Fibroblast of skin of right biceps (primary cell): ENCODE measurements around the gene CLIC4.
"Not testable (repeated sequence)": the region's sequence is repeated elsewhere in the genome, so short reads cannot be mapped to it uniquely, and the experiment has no call there.

Experiments
- DNase-seq: peaks from one replicate; pipeline ENCODE4 v3.0.0-alpha.2; 2013

CLIC4 gene

DNA sequence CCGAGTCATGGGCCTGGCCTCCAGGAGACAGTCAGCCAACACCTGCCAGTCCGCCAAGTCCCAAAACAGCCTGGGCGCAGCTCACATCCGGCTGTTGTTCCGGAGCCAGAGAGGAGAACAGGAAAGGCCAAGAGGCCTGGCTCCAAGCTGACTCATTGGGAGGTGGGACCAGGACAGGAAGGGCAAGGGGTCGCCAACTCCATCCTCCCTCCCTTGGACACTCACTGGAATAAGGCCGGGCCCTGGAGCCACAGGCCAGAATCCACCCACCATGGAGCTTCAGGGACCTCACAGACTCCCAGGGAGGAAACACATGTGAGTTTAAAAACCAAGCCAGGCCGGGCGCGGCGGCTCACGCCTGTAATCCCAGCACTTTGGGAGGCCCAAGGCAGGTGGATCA, 25.1 kb upstream of the CLIC4 start:
- DNase-seq: peak; percentile 56

DNA sequence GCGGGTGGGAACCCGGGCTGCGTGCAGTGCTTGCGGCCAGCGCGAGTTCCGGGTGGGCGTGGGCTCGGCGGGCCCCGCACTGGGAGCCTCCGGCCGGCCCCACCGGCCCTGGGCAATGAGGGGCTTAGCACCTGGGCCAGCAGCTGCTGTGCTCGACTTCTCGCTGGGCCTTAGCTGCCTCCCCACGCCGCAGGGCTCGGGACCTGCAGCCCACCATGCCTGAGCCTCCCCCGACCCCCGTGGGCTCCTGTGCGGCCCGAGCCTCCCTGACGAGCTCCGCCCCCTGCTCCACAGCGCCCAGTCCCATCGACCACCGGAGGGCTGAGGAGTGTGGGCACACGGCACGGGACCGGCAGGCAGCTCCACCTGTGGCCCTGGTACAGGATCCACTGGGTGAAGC, 23.7 kb upstream of the CLIC4 start:
- DNase-seq: no peak

DNA sequence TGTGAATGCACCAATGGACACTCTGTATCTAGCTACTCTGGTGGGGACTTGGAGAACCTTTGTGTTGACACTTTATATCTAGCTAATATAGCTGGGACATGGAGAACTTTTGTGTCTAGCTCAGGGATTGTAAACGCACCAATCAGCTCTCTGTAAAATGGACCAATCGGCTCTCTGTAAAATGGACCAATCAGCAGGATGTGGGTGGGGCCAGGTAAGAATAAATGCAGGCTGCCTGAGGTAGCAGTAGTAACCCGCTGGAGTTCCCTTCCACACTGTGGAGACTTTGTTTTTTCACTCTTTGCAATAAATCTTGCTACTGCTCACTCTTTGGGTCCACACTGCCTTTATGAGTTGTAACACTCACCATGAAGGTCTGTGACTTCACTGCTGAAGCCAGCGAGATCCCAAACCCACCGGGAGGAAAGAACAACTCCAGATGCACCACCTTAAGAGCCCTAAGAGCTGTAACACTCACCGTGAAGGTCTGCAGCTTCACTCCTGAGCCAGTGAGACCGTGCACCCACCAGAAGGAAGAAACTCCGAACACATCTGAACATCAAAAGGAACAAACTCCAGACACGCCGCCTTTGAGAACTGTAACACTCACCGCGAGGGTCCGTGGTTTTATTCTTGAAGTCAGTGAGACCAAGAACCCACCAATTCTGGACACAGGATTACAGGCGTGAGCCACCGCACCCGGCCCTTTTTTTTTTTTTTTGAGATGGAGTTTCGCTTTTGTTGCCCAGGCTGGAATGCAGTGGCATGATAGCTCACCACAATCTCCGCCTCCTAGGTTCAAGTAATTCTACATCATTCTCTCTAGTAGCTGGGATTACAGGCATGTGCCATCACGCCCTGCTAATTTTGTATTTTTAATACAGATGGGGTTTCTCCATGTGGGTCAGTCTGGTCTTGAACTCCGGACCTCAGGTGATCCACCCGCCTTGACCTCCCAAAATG, 22.9 kb upstream of the CLIC4 start:
- DNase-seq: not testable (repeated sequence)

DNA sequence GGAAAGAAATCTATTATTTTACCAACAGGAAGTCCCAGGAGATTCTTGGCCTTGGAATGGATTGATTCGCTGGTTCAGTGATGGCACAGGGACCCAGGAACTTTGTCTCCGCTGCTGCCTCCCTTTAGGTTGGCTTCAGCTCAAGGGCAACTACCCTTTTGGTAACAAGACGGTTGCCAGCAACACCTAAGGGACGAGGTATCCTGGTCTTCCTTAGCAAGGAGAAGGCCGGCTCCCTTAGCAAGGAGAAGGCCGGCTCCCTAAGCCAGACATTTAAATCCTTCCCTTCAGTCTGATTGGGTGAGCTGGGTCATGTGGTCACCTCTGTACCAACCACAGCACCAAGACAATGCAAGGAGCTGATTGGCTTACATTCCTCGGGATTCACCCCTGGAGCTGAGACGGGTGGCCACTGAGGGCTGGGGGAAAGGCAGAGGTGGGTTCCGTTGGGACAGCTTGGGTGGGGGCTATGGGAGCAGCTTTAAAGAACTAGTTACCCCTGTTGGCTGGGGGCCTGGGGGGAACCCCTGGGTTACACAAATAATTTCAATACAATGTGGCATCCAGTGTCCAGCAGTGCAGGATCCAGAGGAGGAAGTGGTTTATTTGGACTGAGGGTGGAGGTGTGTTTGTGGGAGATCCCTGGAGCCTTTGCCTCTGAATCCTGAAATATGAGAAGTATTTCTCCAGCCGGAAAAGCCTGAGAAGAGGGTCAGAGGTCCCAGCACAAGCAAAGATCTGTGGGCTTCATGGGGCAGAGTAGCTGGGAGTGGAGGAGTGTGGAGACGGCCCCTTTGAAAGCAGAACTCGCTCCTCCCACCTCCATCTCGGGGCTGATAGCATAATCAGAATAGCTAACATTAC, 20.7 kb upstream of the CLIC4 start:
- peak; percentile 71 for DNase-seq

DNA sequence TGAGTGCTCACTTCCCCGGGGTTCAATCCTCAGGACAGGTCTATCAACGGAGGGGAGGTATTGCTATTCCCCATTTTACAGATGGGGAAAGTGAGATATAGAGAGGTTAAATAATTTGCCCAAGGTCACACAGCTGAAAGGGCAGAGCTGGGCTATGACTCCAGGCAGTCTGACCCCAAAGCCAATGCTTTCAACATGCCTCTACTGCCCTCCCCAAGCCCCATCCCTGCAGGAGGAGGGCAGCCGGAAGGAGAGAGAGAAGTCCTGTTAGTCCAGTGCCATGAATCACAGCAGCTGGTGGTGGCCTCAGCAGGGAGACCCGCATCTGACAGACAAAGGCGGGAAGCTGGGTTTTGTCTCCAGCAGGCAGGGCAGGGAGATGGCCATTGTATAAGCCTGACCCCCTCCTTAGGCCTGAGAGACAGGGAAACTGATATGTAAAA, 20.0 kb upstream of the CLIC4 start:
- no peak for DNase-seq

DNA sequence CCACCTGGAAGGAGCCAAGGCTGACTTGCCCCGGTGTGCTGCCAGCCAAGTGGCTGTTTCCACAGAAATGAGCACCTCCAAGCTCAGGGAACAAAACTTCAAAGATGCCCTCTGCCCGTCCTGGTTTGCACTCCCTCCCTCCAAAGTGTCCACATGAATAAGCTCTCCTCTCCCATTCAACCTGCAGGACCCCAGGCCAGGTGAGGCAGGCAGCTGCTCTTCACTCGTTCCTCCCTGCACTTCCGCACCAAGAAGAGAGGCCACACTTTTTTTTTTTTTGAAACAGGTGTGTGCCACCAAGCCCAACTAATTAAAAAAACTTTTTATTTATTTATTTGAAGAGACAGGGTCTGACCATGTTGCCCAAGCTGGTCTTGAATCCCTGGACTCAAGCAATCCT, 18.5 kb upstream of the CLIC4 start:
- no peak for DNase-seq

DNA sequence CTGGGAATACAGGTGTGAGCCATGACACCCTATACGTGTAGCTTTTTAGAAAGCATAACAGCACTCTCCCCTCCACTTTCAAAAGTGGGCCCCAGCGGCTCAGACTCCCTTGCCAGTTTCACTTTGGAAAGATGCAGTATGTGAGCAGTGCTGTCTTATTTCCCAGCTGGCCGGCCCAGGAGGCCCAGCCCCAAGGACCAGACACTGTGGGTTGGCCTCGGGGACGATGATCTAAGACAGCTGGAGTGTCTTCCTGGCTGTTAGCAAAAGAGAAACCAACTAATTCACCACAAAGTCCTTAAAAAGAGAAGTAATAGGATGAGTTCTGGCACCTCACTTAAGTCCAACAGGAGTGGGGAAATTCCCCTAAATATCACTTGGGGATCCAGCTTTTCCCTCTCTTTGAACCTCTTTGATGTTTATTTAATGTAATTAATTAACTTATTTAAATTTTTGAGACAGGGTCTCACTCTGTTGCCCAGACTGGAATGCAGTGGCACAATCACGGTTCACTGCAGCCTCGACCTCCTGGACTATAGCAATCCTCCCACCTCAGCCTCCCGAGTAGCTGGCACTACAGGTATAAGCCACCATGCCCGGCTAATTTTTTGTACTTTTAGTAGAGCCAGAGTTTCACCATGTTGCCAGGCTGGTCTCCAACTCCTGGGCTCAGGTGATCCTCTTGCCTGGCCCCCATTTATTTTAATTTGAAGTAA, 17.6 kb upstream of the CLIC4 start:
- DNase-seq: peak; percentile 79

DNA sequence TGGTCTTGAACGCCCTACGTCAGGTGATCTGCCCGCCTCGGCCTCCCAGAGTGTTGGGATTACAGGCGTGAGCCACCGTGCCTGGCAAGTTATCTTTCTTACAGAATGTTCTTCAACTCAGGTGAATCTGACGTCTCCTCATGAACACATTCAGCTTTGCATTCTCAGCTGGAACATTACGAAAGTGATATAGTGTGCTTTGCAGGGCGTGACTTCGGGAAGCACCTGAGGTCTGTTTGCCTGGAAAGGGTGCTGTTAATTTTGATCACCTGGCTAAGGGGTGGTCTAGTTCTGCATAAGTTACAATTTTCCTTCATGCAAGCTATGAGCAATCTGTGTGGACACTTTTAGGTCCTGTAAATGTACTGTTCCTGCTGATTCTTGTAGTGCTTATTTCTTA, 16.3 kb upstream of the CLIC4 start:
- no peak for DNase-seq

DNA sequence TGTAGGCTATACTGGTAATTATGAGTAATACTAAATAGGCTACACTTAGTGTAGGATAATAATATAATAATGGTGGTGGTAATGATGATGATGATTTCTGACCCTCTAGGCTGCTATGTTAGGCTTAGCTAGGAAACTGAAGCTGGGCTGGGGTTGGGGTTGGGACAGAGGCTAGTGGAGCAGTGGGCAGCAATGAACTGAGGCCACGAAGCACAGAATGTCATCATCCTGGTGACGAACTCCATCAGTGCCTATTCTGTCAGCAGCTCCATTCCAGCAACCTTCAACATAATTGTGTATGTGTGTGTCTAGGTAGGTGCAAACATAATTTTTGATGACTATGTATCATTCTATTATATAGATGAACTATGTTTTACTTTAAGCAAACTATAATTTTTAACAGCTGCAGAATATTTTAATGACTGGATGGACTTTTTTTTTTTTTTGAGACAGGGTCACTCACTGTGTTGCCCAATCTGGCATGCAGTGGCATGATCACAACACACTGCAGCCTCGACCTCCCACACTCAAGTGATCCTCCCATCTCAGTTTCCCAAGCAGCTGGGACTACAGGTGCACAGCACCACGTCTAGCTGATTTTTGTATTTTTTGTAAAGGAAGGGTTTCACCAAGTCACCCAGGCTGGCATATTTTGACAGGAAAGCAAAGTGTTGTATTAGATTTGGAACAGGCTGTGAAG, 12.9 kb upstream of the CLIC4 start:
- no peak for DNase-seq

DNA sequence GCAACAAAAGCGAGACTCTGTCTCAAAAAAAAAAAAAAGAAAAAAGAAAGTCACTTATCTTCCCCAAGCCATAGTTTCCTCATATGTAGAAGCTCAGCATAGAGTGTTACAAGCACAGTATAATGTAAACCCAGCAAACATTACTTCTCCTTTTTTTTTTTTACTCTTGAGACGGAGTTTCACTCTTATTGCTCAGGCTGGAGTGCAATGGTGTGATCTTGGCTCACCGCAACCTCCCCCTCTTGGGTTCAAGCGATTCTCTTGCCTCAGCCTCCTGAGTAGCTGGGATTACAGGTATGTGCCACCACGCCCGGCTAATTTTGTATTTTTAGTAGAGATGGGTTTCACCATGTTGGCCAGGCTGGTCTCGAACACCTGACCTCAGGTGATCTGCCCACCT, 11.9 kb upstream of the CLIC4 start:
- DNase-seq: not testable (repeated sequence)

DNA sequence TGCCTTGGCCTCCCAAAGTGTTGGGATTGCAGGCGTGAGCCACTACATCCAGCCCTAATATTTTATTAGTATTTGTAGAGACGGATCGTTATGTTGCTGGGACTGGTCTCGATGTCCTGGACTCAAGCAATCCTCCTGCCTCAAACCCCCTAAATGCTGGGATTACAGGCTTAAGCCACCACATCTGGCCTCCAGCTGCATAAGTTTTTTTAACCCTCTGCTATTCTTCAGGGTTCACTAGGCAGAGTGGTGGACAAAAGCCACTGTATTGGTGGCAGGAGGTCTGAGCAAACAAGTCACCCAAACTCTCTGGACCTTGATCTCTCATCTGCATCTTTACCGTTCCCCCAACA, 10.1 kb upstream of the CLIC4 start:
- DNase-seq: no peak

DNA sequence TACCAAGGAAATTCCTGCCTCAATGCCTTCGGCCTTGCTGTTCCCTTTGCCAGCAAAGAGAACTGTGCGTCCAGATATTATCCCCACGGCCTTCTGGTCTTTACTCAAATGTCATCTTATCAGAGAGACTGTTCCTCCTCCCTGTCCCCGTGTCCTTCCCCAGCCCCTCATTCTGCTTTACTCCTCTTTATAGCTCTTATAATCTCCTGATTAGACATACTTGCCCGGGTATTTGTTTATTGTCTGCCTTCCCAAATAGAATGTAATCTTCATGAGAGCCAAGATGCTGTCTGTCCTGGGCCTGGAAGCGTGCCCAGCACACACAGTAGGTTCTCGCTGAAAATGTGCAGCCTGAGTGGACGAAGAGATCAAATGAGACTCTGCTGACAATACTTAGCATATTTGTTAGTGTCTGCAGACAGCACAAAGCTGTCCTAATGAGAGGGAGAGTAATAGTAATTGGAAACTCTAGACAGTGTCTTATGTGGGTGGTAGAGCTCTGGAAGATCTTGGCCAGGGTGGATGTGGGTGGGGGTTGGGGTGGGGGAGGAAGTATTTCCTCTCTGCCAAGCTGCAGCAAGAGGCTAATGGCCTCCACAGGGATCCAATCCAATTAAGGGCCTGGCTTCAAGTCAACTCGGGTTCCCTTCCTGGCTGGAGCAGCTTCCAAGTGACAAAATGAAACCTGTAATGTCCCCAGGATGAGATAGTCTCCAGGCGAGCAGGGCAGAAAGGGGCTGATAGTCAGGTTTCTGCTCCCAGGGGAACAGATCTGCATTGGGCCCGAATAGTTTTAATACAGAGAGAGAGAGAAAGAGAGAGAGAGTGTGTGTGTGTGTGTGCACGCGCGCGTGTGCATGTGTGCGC, 9.5 kb upstream of the CLIC4 start:
- peak; percentile 82 for DNase-seq

DNA sequence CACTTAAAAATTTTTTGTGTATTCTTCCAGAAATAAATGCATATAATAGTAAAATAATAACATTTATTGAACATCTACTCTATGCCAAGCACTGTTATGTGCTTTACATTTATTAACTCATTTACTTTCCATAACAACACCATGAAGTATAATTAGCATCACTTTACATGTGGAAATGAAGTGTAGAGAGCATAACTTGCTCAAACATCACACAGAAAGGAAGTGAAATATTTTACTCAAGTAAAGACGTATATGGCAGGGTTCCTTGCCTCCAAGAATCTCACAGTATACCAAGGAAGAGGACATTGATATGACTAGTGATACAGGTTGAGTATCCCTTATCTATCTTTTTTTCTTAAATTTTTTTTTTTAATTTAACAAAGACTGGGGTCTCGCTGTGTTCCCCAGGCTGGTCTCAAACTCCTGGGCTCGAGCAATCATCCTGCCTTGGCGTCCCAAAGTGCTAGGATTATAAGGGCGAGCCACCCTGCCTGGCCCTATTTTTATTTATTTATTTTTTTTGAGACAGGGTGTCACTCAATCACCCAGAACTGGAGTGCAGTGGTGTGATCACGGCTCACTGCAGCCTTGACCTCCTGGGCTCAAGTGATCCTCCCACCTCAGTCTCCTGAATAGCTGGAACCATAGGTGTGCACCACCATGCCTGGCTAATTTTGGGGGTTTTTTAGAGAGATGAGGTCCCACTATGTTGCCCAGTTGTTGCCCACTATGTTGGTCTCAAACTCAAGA, 7.7 kb upstream of the CLIC4 start:
- DNase-seq: no peak

DNA sequence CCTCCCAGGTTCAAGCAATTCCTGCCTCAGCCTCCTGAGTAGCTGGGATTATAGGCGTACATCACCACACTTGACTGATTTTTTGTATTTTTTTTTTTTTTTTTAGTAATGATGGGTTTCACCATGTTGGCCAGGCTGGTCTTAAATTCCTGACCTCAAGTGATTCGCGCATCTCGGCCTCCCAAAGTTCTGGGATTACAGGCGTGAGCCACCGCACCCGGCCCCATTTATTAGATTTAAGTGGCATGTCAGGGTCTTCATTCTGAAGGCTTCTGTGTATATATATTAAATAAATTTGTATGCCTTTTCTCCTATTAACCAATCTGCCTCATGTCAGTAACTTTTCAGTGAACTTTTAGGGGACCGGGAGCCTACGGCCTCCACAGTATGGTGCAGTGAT, 6.0 kb upstream of the CLIC4 start:
- no peak for DNase-seq

DNA sequence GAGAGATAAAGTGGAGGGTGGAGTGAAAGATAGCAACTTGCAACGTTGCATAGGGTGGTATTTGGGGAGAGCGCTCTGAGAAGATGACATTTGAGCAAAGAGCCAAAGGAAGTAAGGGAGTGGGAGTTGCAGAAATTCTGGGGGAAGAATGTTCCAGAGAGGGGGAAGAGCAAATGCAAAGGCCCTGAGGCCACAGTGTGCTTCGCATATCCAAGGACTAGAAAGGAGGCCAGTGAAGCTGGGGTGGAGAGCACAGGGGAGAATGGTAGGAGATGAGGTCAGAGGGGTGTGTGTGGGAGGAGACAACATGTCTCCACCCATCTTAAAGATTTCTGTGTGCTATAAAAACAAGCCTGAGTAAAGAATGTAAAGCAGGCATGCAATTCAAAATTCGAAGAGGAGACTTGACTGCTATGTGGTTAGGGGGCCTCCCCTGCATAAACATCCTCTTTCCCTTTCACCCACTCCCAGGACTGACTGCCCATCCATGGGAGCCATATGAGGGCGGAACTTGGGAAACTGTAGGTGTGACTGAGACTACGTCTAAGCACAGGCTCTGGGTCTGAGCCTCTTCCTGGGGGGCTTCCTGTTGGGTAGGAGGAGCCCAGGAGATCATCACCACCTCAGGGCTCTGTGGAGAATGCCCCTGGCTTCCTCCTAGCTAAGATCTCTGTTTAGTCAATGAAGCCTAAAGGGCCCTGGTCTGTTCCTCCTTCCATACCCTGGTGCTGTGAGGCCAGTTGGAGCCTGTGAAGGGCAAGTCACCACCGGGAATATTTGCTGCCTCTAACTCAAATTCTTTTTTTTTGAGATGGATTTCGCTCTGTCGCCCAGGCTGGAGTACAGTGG, 2.9 kb upstream of the CLIC4 start:
- DNase-seq: peak; percentile 86

DNA sequence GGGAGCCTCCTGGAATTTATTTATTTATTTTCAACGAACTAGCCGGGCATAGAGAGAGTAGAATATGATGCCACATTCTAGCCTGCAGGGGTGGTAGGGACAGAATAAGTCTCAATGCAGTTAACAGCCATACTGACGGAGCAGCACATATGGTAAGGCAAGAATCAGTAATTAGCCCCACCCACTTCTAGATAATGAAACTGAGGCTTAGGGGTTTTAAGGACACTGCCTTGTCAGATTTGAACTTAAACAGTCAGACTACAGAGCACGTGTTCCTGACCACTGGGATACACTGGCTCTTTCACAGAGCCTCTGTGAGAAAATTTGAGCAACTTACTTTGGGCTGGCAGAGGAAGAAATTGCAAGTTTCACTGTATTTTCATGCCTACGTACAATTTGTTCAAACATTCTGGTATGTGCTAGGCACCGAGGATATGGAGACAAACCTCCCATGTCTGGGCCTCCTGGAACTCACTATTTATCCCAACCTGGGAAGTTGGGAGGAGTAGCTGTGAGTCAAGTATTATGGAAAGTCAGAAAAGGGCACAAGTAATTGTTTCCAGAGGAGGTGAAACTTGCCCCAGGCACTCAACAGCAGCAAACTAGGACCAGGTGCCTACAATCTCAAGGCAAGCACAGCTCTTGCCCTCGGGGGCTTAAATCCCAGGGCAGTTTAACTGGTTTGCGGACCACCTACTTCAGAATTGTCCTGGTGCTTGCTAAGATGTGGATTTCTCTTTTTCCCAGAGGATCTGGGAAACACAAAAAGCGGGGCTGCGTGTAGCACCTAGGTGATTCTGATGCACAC, 1.6 kb upstream of the CLIC4 start:
- peak; percentile 70 for DNase-seq

DNA sequence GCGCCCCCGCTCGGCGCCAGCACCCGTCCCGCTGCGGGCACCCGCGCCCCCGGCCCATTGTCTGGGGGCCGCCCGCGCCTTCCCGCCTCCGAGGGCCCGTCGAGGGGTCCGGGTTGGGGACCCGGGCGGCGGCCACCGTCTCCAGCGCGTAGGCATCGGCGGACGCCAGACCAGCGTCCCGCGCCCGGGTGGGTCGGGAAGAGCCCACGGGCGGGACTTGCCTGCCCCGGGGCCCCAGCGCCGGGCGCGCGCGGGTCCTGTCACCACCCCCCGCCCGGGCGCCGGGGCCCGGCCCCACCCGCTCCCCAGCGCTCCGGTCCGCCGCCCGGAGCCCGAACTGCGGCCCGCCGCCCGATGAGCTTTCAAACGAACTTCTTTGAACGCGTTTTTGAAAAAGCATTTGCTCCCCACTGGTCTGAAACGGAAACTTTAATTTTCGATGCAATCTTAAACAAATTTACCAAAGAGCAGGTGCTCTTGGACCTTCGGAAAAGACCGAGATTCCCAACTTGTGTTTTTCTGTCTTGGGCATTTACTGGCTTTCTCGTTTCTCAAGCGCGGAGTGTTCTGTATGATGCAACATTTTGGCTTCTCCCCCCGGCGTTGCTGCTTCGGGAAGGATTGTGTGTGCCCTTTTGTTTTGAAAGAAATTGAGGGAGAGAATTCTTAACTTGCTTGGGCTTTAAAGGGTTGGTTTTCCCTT, 615 bp downstream of the CLIC4 start:
- peak; percentile 74 for DNase-seq
